ENCODE results near the gene SLC44A4. TPM values are rescaled to one million over a fixed set of nuclear protein-coding genes. Genes with fewer than 3 reads are reported as not detected.
"Not testable (repeated sequence)": the region's sequence is repeated elsewhere in the genome, so short reads cannot be mapped to it uniquely, and the experiment has no call there.

The SLC44A4 gene
- total and polyA plus RNA-seq, 12 donors = 0.03 to 0.24 (median 0.14) TPM; not detected in 9

GRCh38 chr6:31827286-31828079 lies 51.3 kb downstream of the SLC44A4 start, which contains the start of gene HSPA1B:
TSS of gene HSPA1B (plus strand) at chr6:31827738. CDS start at chr6:31827951, 213 bp downstream.
- DNase-seq = peak; percentile 98 to 99
- peak within 1 kb of the TSS; percentile 42 to 78 (median 66) for H3K4me3 ChIP-seq
- no peaks in the 10 kb centered on the region for H3K9me3 ChIP-seq
- WGBS, 2 donors = 0% methylated on average over 52 of the region's 56 CpGs
- H3K4me1 ChIP-seq = peaks cover 9 to 54% (median 46%) of the 10 kb centered on the region in 9 donors
- no peaks in the 10 kb centered on the region for H3K27me3 ChIP-seq
- peak; percentile 92 to 97 (median 94) for ATAC-seq
- H3K27ac ChIP-seq = peak within 1 kb of the TSS; percentile 85 to 99 (median 96)
- TF ChIP-seq CTCF (IDR thresholded peaks at IDR 0.05) = no peak
- H3K36me3 ChIP-seq = no peaks in the 10 kb centered on the region
- intact Hi-C loops (cut with DNase I) = loop anchor here in 3 of 10 donors (2.0 to 10.0 kb wide), 3 partner anchors 33 to 283 kb away; partner anchors contain the start of genes ATP6V1G2 (in 1 of the 3), CLIC1 (in 1 of the 3), DDX39B (in 1 of the 3) and NFKBIL1 (in 1 of the 3)

- TF ChIP-seq CTCF (IDR thresholded peaks at IDR 0.05) = no peak
- H3K4me1 ChIP-seq = peaks cover 9 to 52% (median 42%) of the 10 kb centered on the region in 9 donors
Observed at GRCh38 chr6:31826793-31827285, 52.0 kb downstream of the SLC44A4 start.

GRCh38 chr6:31825553-31825952 lies 53.2 kb downstream of the SLC44A4 start:
- DNase-seq = no peak
- TF ChIP-seq CTCF (IDR thresholded peaks at IDR 0.05) = no peak
- no peaks in the 10 kb centered on the region for H3K36me3 ChIP-seq
- WGBS, 2 donors = 77 to 78% methylated on average over 4 of the region's 4 CpGs
- no peak for ATAC-seq
- no peaks in the 10 kb centered on the region for H3K27me3 ChIP-seq
- intact Hi-C loops (cut with DNase I) = loop anchor here in 2 of 10 donors (5.0 to 10.0 kb wide), 2 partner anchors 88 to 281 kb away; partner anchors contain the start of genes ATP6V1G2 (in 1 of the 2), CLIC1 (in 1 of the 2), DDX39B (in 1 of the 2) and NFKBIL1 (in 1 of the 2)
- no peaks in the 10 kb centered on the region for H3K9me3 ChIP-seq
- H3K4me1 ChIP-seq = peaks cover 14 to 50% (median 41%) of the 10 kb centered on the region in 9 donors
- peak overlapping the region in 1 of 10 donors; percentile 75 for H3K4me3 ChIP-seq
- H3K27ac ChIP-seq = peak overlapping the region in 7 of 10 donors; percentile 89 to 99 (median 97)

More at GRCh38 chr6:31826793-31827285, 52.0 kb downstream of the SLC44A4 start:
- no peaks in the 10 kb centered on the region for H3K36me3 ChIP-seq
- H3K4me3 ChIP-seq = peak overlapping the region; percentile 3 to 78 (median 66)
- DNase-seq (peak; percentile 84 to 89), ATAC-seq (peak; percentile 30 to 61 (median 55))
- intact Hi-C loops (cut with DNase I) = loop anchor here in 3 of 10 donors (2.0 to 10.0 kb wide), 3 partner anchors 32 to 282 kb away; partner anchors contain the start of genes ATP6V1G2 (in 1 of the 3), CLIC1 (in 1 of the 3), DDX39B (in 1 of the 3) and NFKBIL1 (in 1 of the 3)
- WGBS, 2 donors = 0 to 1% methylated on average over 13 of the region's 13 CpGs
- peak overlapping the region; percentile 85 to 99 (median 96) for H3K27ac ChIP-seq
- no peaks in the 10 kb centered on the region for H3K27me3 ChIP-seq
- no peaks in the 10 kb centered on the region for H3K9me3 ChIP-seq

- not testable (repeated sequence) for H3K27me3 ChIP-seq, H3K36me3 ChIP-seq, DNase-seq, ATAC-seq, H3K9me3 ChIP-seq
- 88 to 90% methylated on average over 9 of the region's 9 CpGs for WGBS, 2 donors
- Histone ChIP-seq H3K4me1 (peaks cover 14 to 66% (median 53%) of the 10 kb centered on the region in 9 donors), H3K4me3 (peak overlapping the region in 1 of 10 donors; percentile 6), H3K27ac (peak overlapping the region; percentile 5 to 99 (median 98))
- intact Hi-C loops (cut with DNase I) = loop anchor here in 1 of 10 donors (10.0 kb wide), 1 partner anchor 279 kb away; the partner anchor contains the start of genes ATP6V1G2, DDX39B and NFKBIL1
Observed at GRCh38 chr6:31823592-31824196, 55.1 kb downstream of the SLC44A4 start.

Data from heart right ventricle (tissue), 16 donors.